HG03175 (cell line): ENCODE data around the gene PHF13.

ENCODE experiments used
- ATAC-seq: cut with Tn5 transposase; IDR thresholded peaks from one replicate; pipeline ENCODE4 v1.9.1; 2021; ENCODE audit warnings: mild to moderate bottlenecking, moderate library complexity; ENCODE audit not compliant: unreplicated experiment

The PHF13 gene

GRCh38 chr1:6613361-6614018 is at the start of gene PHF13:
TSS of gene PHF13 (plus strand) at chr1:6613731. CDS start at chr1:6614067, 336 bp downstream.
- peak; percentile 92 for ATAC-seq

- no peak for ATAC-seq
Observed at GRCh38 chr1:6569033-6569432, 44.5 kb upstream of the PHF13 start.

- ATAC-seq = no peak
Observed at GRCh38 chr1:6570100-6570499, 43.4 kb upstream of the PHF13 start.

GRCh38 chr1:6570987-6571386 is 42.5 kb upstream of the PHF13 start:
- ATAC-seq = no peak

GRCh38 chr1:6572653-6573383 is 40.7 kb upstream of the PHF13 start:
- ATAC-seq = no peak

- no peak for ATAC-seq
Observed at GRCh38 chr1:6574025-6574620, 39.4 kb upstream of the PHF13 start.

- ATAC-seq = no peak
Observed at GRCh38 chr1:6574818-6575217, 38.7 kb upstream of the PHF13 start.

GRCh38 chr1:6577831-6578525 is 35.6 kb upstream of the PHF13 start:
- ATAC-seq = no peak

GRCh38 chr1:6578624-6579373 is 34.7 kb upstream of the PHF13 start:
- ATAC-seq = no peak

- peak; percentile 93 for ATAC-seq
Observed at GRCh38 chr1:6579374-6580118, 34.0 kb upstream of the PHF13 start, which contains the start of gene ZBTB48. TSS of gene ZBTB48 (plus strand) at chr1:6579994. CDS start at chr1:6580610, 616 bp downstream.

GRCh38 chr1:6580119-6580592 is 33.4 kb upstream of the PHF13 start:
- ATAC-seq = peak; percentile 13

- ATAC-seq = no peak
Observed at GRCh38 chr1:6580593-6581409, 32.7 kb upstream of the PHF13 start.

- ATAC-seq = no peak
Observed at GRCh38 chr1:6581561-6582305, 31.8 kb upstream of the PHF13 start.

GRCh38 chr1:6582370-6582769 is 31.2 kb upstream of the PHF13 start:
- ATAC-seq = no peak

GRCh38 chr1:6584126-6585080 is 29.1 kb upstream of the PHF13 start:
- ATAC-seq = no peak

GRCh38 chr1:6585081-6585722 is 28.3 kb upstream of the PHF13 start:
- ATAC-seq = no peak

- no peak for ATAC-seq
Observed at GRCh38 chr1:6585841-6586240, 27.7 kb upstream of the PHF13 start.
